Stimulated activated CD4-positive, alpha-beta T cell treated with anti-CD3 and anti-CD28 coated beads, Interleukin-12 subunit alpha, Interleukin-12 subunit beta, amount 100 ng/mL, for 24 hours (primary cell): Measurements from ENCODE around the gene ART4.

Experiments used
- DNase-seq, 2 experiments: peaks; one replicate each; pipeline ENCODE4 v3.0.0-alpha.2; 2020; ENCODE audit warnings: low read depth in 2 of 2

Gene ART4

GRCh38 chr12:14850929-14851663, 7.8 kb upstream of the ART4 start:
- DNase-seq: no peak

GRCh38 chr12:14849661-14850060, 6.3 kb upstream of the ART4 start:
- DNase-seq: no peak

GRCh38 chr12:14846876-14847580, 3.7 kb upstream of the ART4 start:
- no peak for DNase-seq

GRCh38 chr12:14846042-14846587, 2.8 kb upstream of the ART4 start:
- no peak for DNase-seq

- DNase-seq: peak in 1 of 2 experiments; percentile 12
Measured at GRCh38 chr12:14845350-14845750, 2.0 kb upstream of the ART4 start.

GRCh38 chr12:14844401-14844800, 1.1 kb upstream of the ART4 start:
- no peak for DNase-seq

GRCh38 chr12:14842315-14842714, 1.0 kb downstream of the ART4 start:
- no peak for DNase-seq

GRCh38 chr12:14841761-14842160, 1.6 kb downstream of the ART4 start:
- DNase-seq: no peak

GRCh38 chr12:14840616-14841015, 2.7 kb downstream of the ART4 start:
- no peak for DNase-seq

GRCh38 chr12:14839262-14839661, 4.1 kb downstream of the ART4 start:
- no peak for DNase-seq

GRCh38 chr12:14836336-14837210, 6.8 kb downstream of the ART4 start:
- DNase-seq: no peak

- no peak for DNase-seq
Measured at GRCh38 chr12:14834509-14834908, 8.8 kb downstream of the ART4 start.

- DNase-seq: no peak
Measured at GRCh38 chr12:14833952-14834351, 9.4 kb downstream of the ART4 start.

GRCh38 chr12:14833336-14833735, 10.0 kb downstream of the ART4 start:
- no peak for DNase-seq

GRCh38 chr12:14828892-14829291, 14.4 kb downstream of the ART4 start:
- no peak for DNase-seq

GRCh38 chr12:14827043-14827442, 16.3 kb downstream of the ART4 start:
- no peak for DNase-seq

- DNase-seq: no peak
Measured at GRCh38 chr12:14826491-14826890, 16.8 kb downstream of the ART4 start.

- no peak for DNase-seq
Measured at GRCh38 chr12:14825256-14825655, 18.1 kb downstream of the ART4 start.

- no peak for DNase-seq
Measured at GRCh38 chr12:14824012-14824634, 19.2 kb downstream of the ART4 start.

GRCh38 chr12:14814014-14814413, 29.3 kb downstream of the ART4 start, which contains the start of gene SMCO3:
Gene SMCO3 (minus strand): TSS chr12:14814182. CDS start chr12:14806680, 7,502 bp downstream.
- DNase-seq: no peak

- DNase-seq: no peak
Measured at GRCh38 chr12:14811486-14811885, 31.8 kb downstream of the ART4 start.
